IMR-90 (cell line): ENCODE results near the gene PIAS1.

Source experiments
- BHLHE40 ChIP-seq: fragments of 150-350 bp; IDR thresholded peaks from 2 replicates; pipeline ENCODE4 v1.6.1; 2016; ENCODE audit warnings: mild to moderate bottlenecking, low read depth, low read length
- CHD1 ChIP-seq: IDR thresholded peaks from 2 replicates; pipeline ENCODE4 v1.6.1; 2012; ENCODE audit warnings: low read depth, low read length, improper control_type of control experiment
- CTCF ChIP-seq: conservative IDR thresholded peaks from 2 replicates; pipeline ENCODE4 v1.5.1; 2012; ENCODE audit warnings: mild to moderate bottlenecking, low read depth, low read length, improper control_type of control experiment
- FOS ChIP-seq: fragments of 150-350 bp; IDR thresholded peaks from 2 replicates; pipeline ENCODE4 v1.6.1; 2016; ENCODE audit warnings: low read depth, low read length
- MAFK ChIP-seq: IDR thresholded peaks from 2 replicates; pipeline ENCODE4 v1.6.1; 2012; ENCODE audit warnings: low read depth, low read length, improper control_type of control experiment
- MAZ ChIP-seq: IDR thresholded peaks from 2 replicates; pipeline ENCODE4 v1.6.1; 2012; ENCODE audit warnings: low read depth, mild to moderate bottlenecking, low read length, improper control_type of control experiment, moderate library complexity, borderline replicate concordance
- MXI1 ChIP-seq: IDR thresholded peaks from 2 replicates; pipeline ENCODE4 v1.6.1; 2012; ENCODE audit warnings: low read depth, mild to moderate bottlenecking, low read length, moderate library complexity, borderline replicate concordance
- NFE2L2 ChIP-seq: fragments of 150-350 bp; IDR thresholded peaks from 2 replicates; pipeline ENCODE4 v1.6.1; 2016; ENCODE audit warnings: low read depth, mild to moderate bottlenecking, low read length
- POLR2A ChIP-seq: IDR thresholded peaks from 2 replicates; pipeline ENCODE4 v1.6.1; 2012; ENCODE audit warnings: mild to moderate bottlenecking, low read depth, low read length
- RAD21 ChIP-seq: IDR thresholded peaks from 2 replicates; pipeline ENCODE4 v1.6.1; 2012; ENCODE audit warnings: low read length, improper control_type of control experiment
- RFX5 ChIP-seq: IDR thresholded peaks from 2 replicates; pipeline ENCODE4 v1.8.0; 2012; ENCODE audit warnings: low read depth, mild to moderate bottlenecking, low read length, moderate library complexity
- TF ChIP-seq, protein P1 (sequence below): fragments of 150-350 bp; IDR thresholded peaks from 2 replicates; pipeline ENCODE4 v1.6.1; 2017; ENCODE audit warnings: mild to moderate bottlenecking, antibody characterized with exemption, low read length, low read depth
- TF ChIP-seq, protein P2 (sequence below): fragments of 150-350 bp; IDR thresholded peaks from 2 replicates; pipeline ENCODE4 v1.6.1; 2016; ENCODE audit warnings: low read depth, mild to moderate bottlenecking, low read length, moderate library complexity, borderline replicate concordance

DNA sequence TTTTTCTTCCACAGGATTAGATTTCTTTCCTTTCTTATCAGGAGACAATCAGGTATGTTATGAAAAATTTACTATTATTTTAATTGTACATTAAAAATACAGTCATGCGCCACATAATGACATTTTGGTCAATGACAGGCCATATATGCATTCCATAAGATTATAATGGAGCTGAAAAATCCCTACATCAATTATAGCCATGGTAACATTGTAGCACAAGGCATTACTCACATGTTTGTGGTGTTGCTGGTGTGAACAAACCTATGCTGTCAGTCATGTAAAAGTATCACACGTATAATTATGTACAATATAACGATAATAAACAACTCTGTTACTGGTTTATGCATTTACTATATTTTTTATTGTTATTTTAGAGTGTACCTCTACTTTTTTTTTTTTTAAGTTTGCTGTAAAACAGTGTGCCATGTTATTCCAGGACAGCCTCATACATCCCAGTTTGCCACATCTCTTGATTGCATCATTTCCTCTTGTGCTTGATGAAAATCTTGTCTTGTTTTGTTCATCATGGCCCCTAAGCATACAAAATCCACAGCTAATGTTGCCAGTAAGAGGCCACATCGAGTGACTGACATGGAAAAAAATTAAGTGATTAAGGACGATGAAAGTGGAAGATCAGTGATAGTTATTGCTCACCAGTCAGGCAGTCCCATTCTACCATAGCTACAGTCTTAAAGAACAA, 129.7 kb downstream of the PIAS1 start:
- no peak for TF ChIP-seq CTCF
- TF ChIP-seq RFX5, result no peak
- TF ChIP-seq POLR2A, result no peak
- TF ChIP-seq NFE2L2, result no peak
- no peak for TF ChIP-seq MAFK
- TF ChIP-seq MAZ, result no peak
- TF ChIP-seq RAD21, result no peak
- TF ChIP-seq MXI1, result no peak
- TF ChIP-seq, protein P1, sequence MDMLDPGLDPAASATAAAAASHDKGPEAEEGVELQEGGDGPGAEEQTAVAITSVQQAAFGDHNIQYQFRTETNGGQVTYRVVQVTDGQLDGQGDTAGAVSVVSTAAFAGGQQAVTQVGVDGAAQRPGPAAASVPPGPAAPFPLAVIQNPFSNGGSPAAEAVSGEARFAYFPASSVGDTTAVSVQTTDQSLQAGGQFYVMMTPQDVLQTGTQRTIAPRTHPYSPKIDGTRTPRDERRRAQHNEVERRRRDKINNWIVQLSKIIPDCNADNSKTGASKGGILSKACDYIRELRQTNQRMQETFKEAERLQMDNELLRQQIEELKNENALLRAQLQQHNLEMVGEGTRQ, result no peak
- TF ChIP-seq, protein P2, sequence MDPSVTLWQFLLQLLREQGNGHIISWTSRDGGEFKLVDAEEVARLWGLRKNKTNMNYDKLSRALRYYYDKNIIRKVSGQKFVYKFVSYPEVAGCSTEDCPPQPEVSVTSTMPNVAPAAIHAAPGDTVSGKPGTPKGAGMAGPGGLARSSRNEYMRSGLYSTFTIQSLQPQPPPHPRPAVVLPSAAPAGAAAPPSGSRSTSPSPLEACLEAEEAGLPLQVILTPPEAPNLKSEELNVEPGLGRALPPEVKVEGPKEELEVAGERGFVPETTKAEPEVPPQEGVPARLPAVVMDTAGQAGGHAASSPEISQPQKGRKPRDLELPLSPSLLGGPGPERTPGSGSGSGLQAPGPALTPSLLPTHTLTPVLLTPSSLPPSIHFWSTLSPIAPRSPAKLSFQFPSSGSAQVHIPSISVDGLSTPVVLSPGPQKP, result no peak
- no peak for TF ChIP-seq BHLHE40
- no peak for TF ChIP-seq FOS
- TF ChIP-seq CHD1, result no peak
